Prostate gland (tissue), 2 donors: ENCODE measurements around the gene CLDN6. TPM values are rescaled to one million over a fixed set of nuclear protein-coding genes. Genes with fewer than 3 reads are reported as not detected.

Experiments used
- DNase-seq: peaks from one replicate; pipeline ENCODE4 v3.0.0-alpha.2; 2019; ENCODE audit warnings: low spot score
- H3K27ac ChIP-seq, 2 donors: fragments of 200-600 bp; sonication (generic); 2 replicates each; pipeline ENCODE4 v1.5.1; 2017 to 2019
- H3K27me3 ChIP-seq: fragments of 200-600 bp; sonication (generic); replicated peaks from 2 replicates; pipeline ENCODE4 v1.5.1; 2019; ENCODE audit not compliant: insufficient read depth
- H3K36me3 ChIP-seq, 2 donors: fragments of 200-600 bp; sonication (generic); 1 replicate in 1 of 2; 2 replicates in 1 of 2; pipeline versions ENCODE4 v1.5.1 to v1.8.1; 2017 to 2019
- H3K4me1 ChIP-seq: fragments of 200-600 bp; sonication (generic); replicated peaks from 2 replicates; pipeline ENCODE4 v1.5.1; 2019
- H3K4me3 ChIP-seq, 2 donors: fragments of 200-600 bp; sonication (generic); 2 replicates each; pipeline ENCODE4 v1.5.1; 2017 to 2019
- H3K9me3 ChIP-seq: fragments of 200-600 bp; sonication (generic); 2 replicates; pipeline ENCODE4 v1.5.1; 2017
- POLR2A ChIP-seq: fragments of 450-650 bp; IDR thresholded peaks from one replicate; pipeline ENCODE4 v1.6.1; 2016; ENCODE audit warnings: antibody characterized with exemption, mild to moderate bottlenecking
- POLR2AphosphoS5 ChIP-seq: sonication (generic); formaldehyde crosslinking; IDR thresholded peaks from one replicate; pipeline ENCODE4 v1.6.1; 2017; ENCODE audit warnings: antibody characterized with exemption
- WGBS: methylation state at CpG from one replicate; pipeline ENCODE4 v1.1.5; 2018; 5-methylcytosine and 5-hydroxymethylcytosine counted together
- intact Hi-C: fragments of 100-400 bp; cut with DNase I; formaldehyde crosslinking; loops from one replicate; pipeline ENCODE4 v1.14.2; 2022
- total RNA-seq, 2 donors: library from RNA; depleted of rRNA; stranded (reverse); fragments of >200 nt; gene quantifications; one replicate each; pipeline ENCODE4 v1.1.0, GENCODE V29; 2016
- TF ChIP-seq, protein P1 (sequence below), 4 experiments: fragments of 200-600 bp in 2 of 4; fragments of 450-650 bp in 2 of 4; sonication (generic) in 2 of 4; IDR thresholded peaks; 1 replicate in 3 of 4; 2 replicates in 1 of 4; pipeline ENCODE4 v1.5.1; 2016 to 2019; ENCODE audit warnings: antibody characterized with exemption in 4 of 4, mild to moderate bottlenecking in 2 of 4, moderate library complexity in 2 of 4

CLDN6 gene, protein sequence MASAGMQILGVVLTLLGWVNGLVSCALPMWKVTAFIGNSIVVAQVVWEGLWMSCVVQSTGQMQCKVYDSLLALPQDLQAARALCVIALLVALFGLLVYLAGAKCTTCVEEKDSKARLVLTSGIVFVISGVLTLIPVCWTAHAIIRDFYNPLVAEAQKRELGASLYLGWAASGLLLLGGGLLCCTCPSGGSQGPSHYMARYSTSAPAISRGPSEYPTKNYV
- under 1 TPM in 1 of 2 donors, not detected in 1; 0.14 TPM for total RNA-seq

DNA sequence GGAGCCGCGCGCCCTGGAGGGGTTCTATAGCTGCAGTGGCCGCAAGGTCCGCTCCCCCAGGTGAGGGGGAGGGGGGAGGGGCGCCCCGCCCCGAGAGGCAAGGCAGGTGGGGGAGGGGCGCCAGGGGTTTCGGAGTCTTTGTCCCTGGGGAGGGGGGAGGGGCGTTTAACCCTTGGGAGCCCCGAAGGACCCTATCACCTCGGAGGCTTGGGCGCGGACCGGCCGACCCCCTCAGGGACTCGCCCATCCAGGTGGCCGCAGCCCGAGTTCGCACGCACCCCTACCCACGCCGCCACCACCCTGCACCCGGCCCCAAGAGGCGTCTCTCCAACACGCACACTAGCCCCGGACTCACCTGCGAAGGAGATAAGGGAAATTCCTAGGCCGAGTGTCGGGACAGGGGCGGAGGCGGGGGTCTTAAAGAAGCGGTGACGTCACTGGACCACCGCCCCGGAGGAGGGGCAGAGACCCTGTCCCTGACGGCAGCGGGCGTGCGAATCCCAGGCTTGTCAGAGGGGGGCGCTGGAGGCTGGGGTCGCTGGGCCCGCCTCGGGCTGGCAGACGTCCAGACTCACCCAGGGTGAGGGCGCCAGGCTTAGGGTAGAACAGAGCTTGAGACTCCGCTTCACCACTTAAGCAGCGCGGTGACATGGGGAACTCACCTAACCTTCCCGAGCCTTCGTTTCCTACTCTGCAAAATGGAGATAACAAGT lies at the start of gene CLDN6:
TSS of gene CLDN6 (minus strand) at position 390 of the 713 bp plus-strand sequence. CDS start 2,162 bp downstream, outside the sequence.
- H3K4me3 ChIP-seq: no peak within 1 kb of the TSS
- H3K9me3 ChIP-seq: no peaks in the 10 kb centered on the region
- TF ChIP-seq POLR2A (no peak), POLR2AphosphoS5 (no peak)
- TF ChIP-seq, protein P1, sequence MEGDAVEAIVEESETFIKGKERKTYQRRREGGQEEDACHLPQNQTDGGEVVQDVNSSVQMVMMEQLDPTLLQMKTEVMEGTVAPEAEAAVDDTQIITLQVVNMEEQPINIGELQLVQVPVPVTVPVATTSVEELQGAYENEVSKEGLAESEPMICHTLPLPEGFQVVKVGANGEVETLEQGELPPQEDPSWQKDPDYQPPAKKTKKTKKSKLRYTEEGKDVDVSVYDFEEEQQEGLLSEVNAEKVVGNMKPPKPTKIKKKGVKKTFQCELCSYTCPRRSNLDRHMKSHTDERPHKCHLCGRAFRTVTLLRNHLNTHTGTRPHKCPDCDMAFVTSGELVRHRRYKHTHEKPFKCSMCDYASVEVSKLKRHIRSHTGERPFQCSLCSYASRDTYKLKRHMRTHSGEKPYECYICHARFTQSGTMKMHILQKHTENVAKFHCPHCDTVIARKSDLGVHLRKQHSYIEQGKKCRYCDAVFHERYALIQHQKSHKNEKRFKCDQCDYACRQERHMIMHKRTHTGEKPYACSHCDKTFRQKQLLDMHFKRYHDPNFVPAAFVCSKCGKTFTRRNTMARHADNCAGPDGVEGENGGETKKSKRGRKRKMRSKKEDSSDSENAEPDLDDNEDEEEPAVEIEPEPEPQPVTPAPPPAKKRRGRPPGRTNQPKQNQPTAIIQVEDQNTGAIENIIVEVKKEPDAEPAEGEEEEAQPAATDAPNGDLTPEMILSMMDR (IDR thresholded peaks at IDR 0.05): no peak
- H3K27me3 ChIP-seq: no peaks in the 10 kb centered on the region
- H3K4me1 ChIP-seq: peaks cover 15% of the 10 kb centered on the region
- 8% methylated on average over 18 of the region's 52 CpGs for WGBS
- H3K36me3 ChIP-seq: no peaks in the 10 kb centered on the region
- intact Hi-C loops: no loop called here
- no peak for DNase-seq
- no peak within 1 kb of the TSS for H3K27ac ChIP-seq

DNA sequence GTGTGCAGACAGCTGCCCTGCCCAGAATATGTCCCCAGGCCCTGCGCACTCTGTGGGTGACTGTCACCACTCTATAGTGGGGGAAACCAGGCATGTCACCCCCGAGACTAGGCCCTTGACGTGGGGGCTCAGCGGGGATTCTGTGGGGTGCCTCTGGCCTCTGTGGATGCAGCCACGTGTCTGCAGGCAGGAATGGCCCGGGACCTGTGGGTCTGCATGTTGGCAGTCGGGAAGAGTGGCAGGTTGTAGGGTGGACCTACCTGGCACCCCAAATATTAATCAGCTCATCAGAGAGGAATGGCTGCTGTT lies 48.4 kb upstream of the CLDN6 start:
- H3K9me3 ChIP-seq: no peaks in the 10 kb centered on the region
- TF ChIP-seq, protein P1 (IDR thresholded peaks at IDR 0.05): no peak
- TF ChIP-seq POLR2A: no peak
- no peak for TF ChIP-seq POLR2AphosphoS5
- H3K4me3 ChIP-seq: peak overlapping the region; percentile 6 to 7
- H3K36me3 ChIP-seq: no peaks in the 10 kb centered on the region
- intact Hi-C loops: no loop called here
- peak overlapping the region in 1 of 2 donors; percentile 40 for H3K27ac ChIP-seq
- DNase-seq: no peak
- no peaks in the 10 kb centered on the region for H3K4me1 ChIP-seq
- 88% methylated on average over 7 of the region's 7 CpGs for WGBS
- no peaks in the 10 kb centered on the region for H3K27me3 ChIP-seq

DNA sequence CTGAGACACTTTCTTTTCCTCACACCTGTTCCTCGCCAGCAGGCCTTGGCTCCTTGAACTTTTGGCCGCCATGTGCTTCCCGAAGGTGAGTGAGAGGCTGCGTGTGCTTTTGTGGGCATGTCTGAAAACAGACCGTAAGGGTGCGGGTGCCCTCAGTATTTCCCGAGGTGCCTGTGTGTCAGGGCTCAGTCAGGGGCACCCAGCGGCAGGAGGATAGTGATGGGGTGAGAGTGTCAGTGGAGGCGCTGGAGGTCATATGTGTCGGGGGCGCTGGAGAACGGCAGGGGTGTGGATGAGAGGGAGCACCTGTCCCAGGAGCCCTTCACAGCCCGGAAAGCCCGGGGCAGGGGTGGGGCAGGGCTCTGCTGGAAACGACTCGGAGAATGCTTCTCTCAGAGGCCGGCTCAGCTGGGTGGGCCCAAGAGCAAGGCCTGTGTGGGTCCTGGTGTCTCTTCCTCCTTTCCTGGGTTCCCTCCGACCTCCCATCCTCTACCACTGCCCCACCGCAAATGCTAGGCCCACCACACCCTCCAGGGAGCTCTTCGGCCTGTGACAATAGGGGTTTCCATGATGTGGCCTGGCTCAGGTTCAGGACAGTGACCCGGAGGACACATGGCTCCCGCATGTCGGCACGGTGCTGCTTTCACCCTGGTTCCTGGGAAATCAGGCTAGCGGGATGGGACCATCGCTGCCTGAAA lies 47.9 kb upstream of the CLDN6 start:
- 64% methylated on average over 26 of the region's 26 CpGs for WGBS
- H3K27me3 ChIP-seq: no peaks in the 10 kb centered on the region
- no peaks in the 10 kb centered on the region for H3K4me1 ChIP-seq
- H3K36me3 ChIP-seq: no peaks in the 10 kb centered on the region
- intact Hi-C loops: no loop called here
- peak overlapping the region; percentile 6 to 7 for H3K4me3 ChIP-seq
- H3K9me3 ChIP-seq: no peaks in the 10 kb centered on the region
- no peak for DNase-seq
- peak overlapping the region; percentile 40 to 50 for H3K27ac ChIP-seq
- no peak for TF ChIP-seq POLR2A
- TF ChIP-seq, protein P1 (IDR thresholded peaks at IDR 0.05): no peak
- no peak for TF ChIP-seq POLR2AphosphoS5

DNA sequence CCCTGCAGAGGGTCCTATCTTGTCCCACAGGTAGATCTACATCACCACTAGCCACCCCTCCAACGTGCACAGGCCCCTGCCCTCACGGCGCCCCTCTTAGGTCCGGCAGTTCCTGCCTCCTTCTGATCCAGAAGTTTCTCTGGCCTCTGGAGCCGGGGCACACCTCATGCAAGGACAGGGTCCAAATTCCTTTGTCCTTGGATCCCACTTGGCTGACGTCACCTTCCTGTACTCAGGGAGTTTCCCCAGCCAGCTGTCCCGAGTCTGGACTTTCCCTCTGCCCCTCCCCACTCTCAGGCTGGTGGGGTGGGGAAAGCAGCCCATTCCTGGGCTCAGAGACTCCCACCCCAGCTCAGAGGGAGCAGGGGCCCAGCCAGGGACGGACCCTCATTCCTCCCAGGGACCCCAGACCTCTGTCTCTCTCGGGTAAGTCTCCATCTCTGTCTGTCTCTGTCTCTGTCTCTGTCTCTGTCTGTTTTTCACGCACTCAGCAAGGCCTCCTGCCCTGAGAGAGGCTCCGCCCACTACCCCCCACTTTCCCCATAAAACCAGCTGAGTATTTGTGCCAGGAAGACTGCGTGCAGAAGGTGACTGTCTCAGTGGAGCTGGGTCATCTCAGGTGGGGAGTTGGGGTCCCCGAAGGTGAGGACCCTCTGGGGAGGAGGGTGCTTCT lies 47.2 kb upstream of the CLDN6 start, which contains the start of gene IL32:
TSS of gene IL32 (plus strand) at position 572 of the 673 bp plus-strand sequence. CDS start 172 bp downstream, outside the sequence.
- DNase-seq: no peak
- peak within 1 kb of the TSS; percentile 6 to 7 for H3K4me3 ChIP-seq
- no peaks in the 10 kb centered on the region for H3K9me3 ChIP-seq
- TF ChIP-seq POLR2A (no peak), POLR2AphosphoS5 (peak; percentile 52)
- TF ChIP-seq, protein P1 (IDR thresholded peaks at IDR 0.05): no peak
- no peaks in the 10 kb centered on the region for H3K36me3 ChIP-seq
- 42% methylated on average over 13 of the region's 13 CpGs for WGBS
- H3K27ac ChIP-seq: peak within 1 kb of the TSS; percentile 40 to 50
- H3K4me1 ChIP-seq: no peaks in the 10 kb centered on the region
- no peaks in the 10 kb centered on the region for H3K27me3 ChIP-seq
- intact Hi-C loops: no loop called here
